Measurements from ENCODE around the gene NHLH2. TPM values are rescaled to one million over a fixed set of nuclear protein-coding genes. Genes with fewer than 3 reads are reported as not detected.

NHLH2 gene
- total and polyA plus RNA-seq, 2 donors: 0.05 to 0.14 TPM

DNA sequence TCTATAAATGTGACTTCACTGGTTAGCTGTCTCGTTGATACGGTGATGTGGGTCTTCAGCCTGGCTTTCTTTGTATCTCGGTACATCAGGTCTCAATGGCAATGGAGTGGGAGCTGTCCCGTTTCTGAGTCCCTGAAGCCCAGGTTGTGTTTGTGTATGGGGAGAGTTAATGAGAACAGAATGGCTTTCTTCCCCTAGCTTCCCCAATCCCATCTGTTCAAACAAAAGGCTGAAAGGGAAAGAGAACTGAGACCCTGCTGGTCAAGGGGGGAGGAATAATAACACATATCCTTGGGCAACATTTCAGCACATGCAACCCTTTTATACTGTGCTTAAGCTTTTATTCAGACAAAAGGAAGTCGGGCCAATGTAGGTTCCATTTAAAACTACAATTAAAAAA lies 44.0 kb downstream of the NHLH2 start:
- 75% methylated on average over 5 of the region's 5 CpGs for WGBS

GRCh38 chr1:115796036-115796435 lies 44.9 kb downstream of the NHLH2 start:
- Histone ChIP-seq H3K27ac (ENCODE audit: low read depth in 1 of 2, low read length in 1 of 2) (no peak overlapping the region), H3K4me1 (ENCODE audit: control insufficient read depth in 2 of 2, insufficient read depth in 2 of 2, low read length in 2 of 2) (no peaks in the 10 kb centered on the region), H3K9me3 (ENCODE audit: control insufficient read depth in 2 of 2, insufficient read depth in 1 of 2, low read length in 1 of 2) (no peaks in the 10 kb centered on the region), H3K4me3 (ENCODE audit: low read length in 2 of 2) (no peak overlapping the region), H3K27me3 (ENCODE audit: control insufficient read depth in 2 of 2, insufficient read depth in 1 of 2, low read length in 1 of 2) (no peaks in the 10 kb centered on the region), H3K36me3 (ENCODE audit: control insufficient read depth in 2 of 2, insufficient read depth in 2 of 2, low read length in 1 of 2) (no peaks in the 10 kb centered on the region)
- WGBS: 97% methylated on average over 6 of the region's 6 CpGs
- DNase-seq (ENCODE audit: low read depth in 6 of 9, low spot score in 9 of 9): no peak

More for the DNA sequence above, 44.0 kb downstream of the NHLH2 start:
- Histone ChIP-seq H3K4me1 (ENCODE audit: control insufficient read depth in 2 of 2, insufficient read depth in 2 of 2, low read length in 2 of 2) (no peaks in the 10 kb centered on the region), H3K36me3 (ENCODE audit: control insufficient read depth in 2 of 2, insufficient read depth in 2 of 2, low read length in 1 of 2) (no peaks in the 10 kb centered on the region), H3K27me3 (ENCODE audit: control insufficient read depth in 2 of 2, insufficient read depth in 1 of 2, low read length in 1 of 2) (no peaks in the 10 kb centered on the region), H3K9me3 (ENCODE audit: control insufficient read depth in 2 of 2, insufficient read depth in 1 of 2, low read length in 1 of 2) (no peaks in the 10 kb centered on the region), H3K4me3 (ENCODE audit: low read length in 2 of 2) (no peak overlapping the region), H3K27ac (ENCODE audit: low read depth in 1 of 2, low read length in 1 of 2) (no peak overlapping the region)
- DNase-seq (ENCODE audit: low read depth in 6 of 9, low spot score in 9 of 9): no peak

DNA sequence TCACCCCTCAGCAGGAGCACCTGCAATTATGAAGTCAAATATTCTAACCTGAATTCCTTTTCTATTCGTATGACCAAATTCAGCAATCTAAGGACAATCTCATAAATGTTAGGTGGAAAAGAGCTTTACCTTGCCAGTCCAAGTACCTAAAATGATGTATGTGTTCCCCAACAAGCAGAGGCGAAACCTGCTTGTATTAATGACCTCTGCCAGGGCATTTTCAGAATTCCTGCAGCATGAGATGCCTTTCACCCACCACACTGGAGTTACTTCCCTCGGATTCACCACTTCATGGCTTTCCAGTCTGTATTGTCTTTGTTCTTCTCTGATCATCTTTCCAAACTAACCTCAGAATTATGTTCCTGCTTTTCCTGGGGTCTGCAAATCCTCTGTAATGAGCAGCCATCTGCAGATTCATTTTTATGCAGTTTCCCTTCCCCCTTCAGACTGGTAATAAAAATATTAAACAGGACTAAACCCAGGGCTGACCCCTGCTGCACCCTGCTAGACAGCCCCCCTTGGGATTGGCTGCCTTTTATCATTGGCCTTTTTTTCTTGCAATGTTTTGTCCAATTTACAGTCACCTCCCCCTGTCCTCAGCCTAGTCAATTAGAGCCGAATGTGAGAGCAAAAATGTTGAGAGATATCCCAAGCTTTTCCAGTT lies 45.8 kb downstream of the NHLH2 start:
- DNase-seq (ENCODE audit: low read depth in 6 of 9, low spot score in 9 of 9): no peak
- no peaks in the 10 kb centered on the region for H3K9me3 ChIP-seq (ENCODE audit: control insufficient read depth in 2 of 2, insufficient read depth in 1 of 2, low read length in 1 of 2)
- H3K36me3 ChIP-seq (ENCODE audit: control insufficient read depth in 2 of 2, insufficient read depth in 2 of 2, low read length in 1 of 2): no peaks in the 10 kb centered on the region
- no peaks in the 10 kb centered on the region for H3K4me1 ChIP-seq (ENCODE audit: control insufficient read depth in 2 of 2, insufficient read depth in 2 of 2, low read length in 2 of 2)
- 78% methylated on average over 4 of the region's 4 CpGs for WGBS
- H3K27me3 ChIP-seq (ENCODE audit: control insufficient read depth in 2 of 2, insufficient read depth in 1 of 2, low read length in 1 of 2): no peaks in the 10 kb centered on the region
- no peak overlapping the region for H3K27ac ChIP-seq (ENCODE audit: low read depth in 1 of 2, low read length in 1 of 2)
- H3K4me3 ChIP-seq (ENCODE audit: low read length in 2 of 2): no peak overlapping the region

GRCh38 chr1:115793162-115793561 lies 47.8 kb downstream of the NHLH2 start:
- no peak for DNase-seq (ENCODE audit: low read depth in 6 of 9, low spot score in 9 of 9)
- no peaks in the 10 kb centered on the region for H3K9me3 ChIP-seq (ENCODE audit: control insufficient read depth in 2 of 2, insufficient read depth in 1 of 2, low read length in 1 of 2)
- no peaks in the 10 kb centered on the region for H3K4me1 ChIP-seq (ENCODE audit: control insufficient read depth in 2 of 2, insufficient read depth in 2 of 2, low read length in 2 of 2)
- no peaks in the 10 kb centered on the region for H3K36me3 ChIP-seq (ENCODE audit: control insufficient read depth in 2 of 2, insufficient read depth in 2 of 2, low read length in 1 of 2)
- 60% methylated on average over 9 of the region's 9 CpGs for WGBS
- H3K27ac ChIP-seq (ENCODE audit: low read depth in 1 of 2, low read length in 1 of 2): no peak overlapping the region
- H3K27me3 ChIP-seq (ENCODE audit: control insufficient read depth in 2 of 2, insufficient read depth in 1 of 2, low read length in 1 of 2): no peaks in the 10 kb centered on the region
- H3K4me3 ChIP-seq (ENCODE audit: low read length in 2 of 2): no peak overlapping the region

DNA sequence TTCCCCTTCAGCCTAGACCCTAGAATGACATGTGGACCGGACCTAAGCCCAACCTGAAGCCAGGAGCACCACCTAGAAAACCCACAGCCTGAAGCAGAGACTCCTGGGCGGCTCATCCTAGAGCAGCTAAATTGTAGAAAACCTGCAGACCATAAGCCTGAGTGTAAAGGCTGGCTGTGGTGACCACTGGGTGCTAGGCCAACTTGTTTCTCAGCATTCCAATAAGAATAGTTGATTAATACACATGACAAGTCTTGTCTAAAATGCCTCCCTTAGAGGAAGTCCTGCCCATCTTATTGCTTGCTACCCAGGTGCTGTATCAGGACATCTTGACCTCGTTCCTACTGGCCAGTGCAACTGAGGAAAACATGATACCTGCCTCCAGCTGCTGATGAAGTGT lies 49.1 kb downstream of the NHLH2 start:
- WGBS: 85% methylated on average over 3 of the region's 3 CpGs
- no peak for DNase-seq (ENCODE audit: low read depth in 6 of 9, low spot score in 9 of 9)
- Histone ChIP-seq H3K4me3 (ENCODE audit: low read length in 2 of 2) (no peak overlapping the region), H3K36me3 (ENCODE audit: control insufficient read depth in 2 of 2, insufficient read depth in 2 of 2, low read length in 1 of 2) (no peaks in the 10 kb centered on the region), H3K4me1 (ENCODE audit: control insufficient read depth in 2 of 2, insufficient read depth in 2 of 2, low read length in 2 of 2) (no peaks in the 10 kb centered on the region), H3K27ac (ENCODE audit: low read depth in 1 of 2, low read length in 1 of 2) (no peak overlapping the region), H3K9me3 (ENCODE audit: control insufficient read depth in 2 of 2, insufficient read depth in 1 of 2, low read length in 1 of 2) (no peaks in the 10 kb centered on the region), H3K27me3 (ENCODE audit: control insufficient read depth in 2 of 2, insufficient read depth in 1 of 2, low read length in 1 of 2) (no peaks in the 10 kb centered on the region)

DNA sequence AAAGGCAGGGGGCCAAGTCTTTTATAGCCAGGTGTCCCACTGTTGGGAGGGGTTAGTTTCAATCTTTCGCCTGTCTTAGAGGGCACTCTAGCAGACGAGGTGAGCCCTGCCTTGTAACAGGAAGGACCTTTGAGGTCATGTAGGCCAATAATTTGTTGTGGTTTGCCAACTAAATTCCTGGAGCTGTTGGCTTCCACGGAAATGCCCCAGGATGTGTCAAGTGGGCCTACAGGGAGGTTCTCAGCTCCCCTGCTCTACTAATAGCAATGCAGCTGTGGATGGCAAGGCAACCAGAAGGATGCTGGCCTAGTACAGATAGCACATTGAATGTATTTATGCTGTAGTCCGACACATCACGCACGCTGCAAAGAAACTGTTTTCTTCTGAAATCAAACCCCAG lies 50.1 kb downstream of the NHLH2 start:
- H3K27ac ChIP-seq (ENCODE audit: low read depth in 1 of 2, low read length in 1 of 2): no peak overlapping the region
- DNase-seq (ENCODE audit: low read depth in 6 of 9, low spot score in 9 of 9): no peak
- H3K4me1 ChIP-seq (ENCODE audit: control insufficient read depth in 2 of 2, insufficient read depth in 2 of 2, low read length in 2 of 2): no peaks in the 10 kb centered on the region
- H3K36me3 ChIP-seq (ENCODE audit: control insufficient read depth in 2 of 2, insufficient read depth in 2 of 2, low read length in 1 of 2): no peaks in the 10 kb centered on the region
- no peaks in the 10 kb centered on the region for H3K27me3 ChIP-seq (ENCODE audit: control insufficient read depth in 2 of 2, insufficient read depth in 1 of 2, low read length in 1 of 2)
- WGBS: 81% methylated on average over 6 of the region's 6 CpGs
- no peaks in the 10 kb centered on the region for H3K9me3 ChIP-seq (ENCODE audit: control insufficient read depth in 2 of 2, insufficient read depth in 1 of 2, low read length in 1 of 2)
- H3K4me3 ChIP-seq (ENCODE audit: low read length in 2 of 2): no peak overlapping the region

DNA sequence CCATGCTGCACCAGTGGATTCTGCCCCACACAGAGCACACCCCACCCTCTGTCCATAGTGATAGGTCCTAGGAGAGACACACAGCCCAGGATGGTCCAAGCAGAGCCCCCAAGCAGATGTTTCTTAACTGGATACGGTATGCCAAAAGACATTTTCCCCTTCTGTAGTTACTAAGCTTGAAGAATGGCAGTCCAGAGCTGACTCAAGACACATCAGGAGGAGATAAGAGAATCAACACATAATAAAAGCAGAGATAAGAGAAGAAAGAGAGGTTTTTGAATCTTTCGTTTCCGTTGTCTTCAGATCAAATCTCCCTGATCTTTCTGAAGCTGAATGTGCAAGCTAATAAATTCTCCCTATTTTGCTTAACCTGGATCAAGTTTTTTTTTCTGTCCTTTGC lies 50.6 kb downstream of the NHLH2 start:
- H3K27me3 ChIP-seq (ENCODE audit: control insufficient read depth in 2 of 2, insufficient read depth in 1 of 2, low read length in 1 of 2): no peaks in the 10 kb centered on the region
- no peaks in the 10 kb centered on the region for H3K36me3 ChIP-seq (ENCODE audit: control insufficient read depth in 2 of 2, insufficient read depth in 2 of 2, low read length in 1 of 2)
- H3K9me3 ChIP-seq (ENCODE audit: control insufficient read depth in 2 of 2, insufficient read depth in 1 of 2, low read length in 1 of 2): no peaks in the 10 kb centered on the region
- no peak for DNase-seq (ENCODE audit: low read depth in 6 of 9, low spot score in 9 of 9)
- no peak overlapping the region for H3K4me3 ChIP-seq (ENCODE audit: low read length in 2 of 2)
- WGBS: 94% methylated on average over 3 of the region's 3 CpGs
- H3K4me1 ChIP-seq (ENCODE audit: control insufficient read depth in 2 of 2, insufficient read depth in 2 of 2, low read length in 2 of 2): no peaks in the 10 kb centered on the region
- H3K27ac ChIP-seq (ENCODE audit: low read depth in 1 of 2, low read length in 1 of 2): no peak overlapping the region

Other genes with a start within 250 kb of the NHLH2 start
- 6.7 TPM for gene VANGL1, start 199.2 kb downstream of the NHLH2 start, total RNA-seq
- 2.9 TPM for gene VANGL1, start 199.2 kb downstream of the NHLH2 start, polyA plus RNA-seq
- 1.0 TPM for gene CASQ2, start 72.4 kb downstream of the NHLH2 start, total RNA-seq
- 6.7 TPM for gene CASQ2, start 72.4 kb downstream of the NHLH2 start, polyA plus RNA-seq
- gene SLC22A15, start 135.4 kb upstream of the NHLH2 start, total RNA-seq: 0.52 TPM
- 1.8 TPM for gene SLC22A15, start 135.4 kb upstream of the NHLH2 start, polyA plus RNA-seq

Data from thymus (tissue), 11 donors.